ENCODE data around the gene SLITRK3. TPM values are rescaled to one million over a fixed set of nuclear protein-coding genes. Genes with fewer than 3 reads are reported as not detected.

The SLITRK3 gene
- total RNA-seq, 1 donor from 2014 or later = not detected

DNA sequence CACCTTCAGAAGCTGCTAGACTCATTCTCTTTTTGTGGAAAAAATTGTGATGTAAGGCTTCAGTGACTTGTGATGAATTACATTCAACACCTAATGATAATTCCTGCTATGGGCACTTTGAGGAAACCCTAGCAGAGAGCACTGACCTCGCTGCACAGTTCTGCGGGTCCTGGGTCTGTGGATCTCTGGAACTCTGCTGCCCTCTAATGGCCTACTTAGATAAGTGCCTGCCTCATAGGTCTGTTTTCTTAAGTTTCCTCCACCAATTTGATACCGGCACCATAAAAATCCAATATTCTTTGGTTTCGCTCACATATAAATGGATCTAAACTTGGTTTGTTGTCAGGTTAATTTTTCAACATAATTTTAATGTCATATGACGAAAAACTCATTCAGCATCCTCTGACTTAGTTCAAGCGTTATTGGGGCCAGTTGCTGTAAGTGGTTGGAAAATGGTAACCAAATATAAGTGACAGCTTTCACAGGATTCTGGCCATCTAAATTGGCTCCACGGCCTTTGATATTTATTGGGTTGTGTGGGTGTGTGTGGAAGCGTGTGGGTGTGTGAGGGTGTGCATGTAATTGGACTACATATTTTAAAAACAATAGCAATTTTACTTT lies 10.4 kb downstream of the SLITRK3 start:
- no peaks in the 10 kb centered on the region for H3K36me3 ChIP-seq (ENCODE audit: control insufficient read depth, insufficient read depth, low read length)
- H3K27me3 ChIP-seq (ENCODE audit: control insufficient read depth, insufficient read depth, low read length) = peaks cover 7% of the 10 kb centered on the region
- no peak overlapping the region for H3K4me3 ChIP-seq (ENCODE audit: low read depth, low read length)
- TF ChIP-seq, protein P1, sequence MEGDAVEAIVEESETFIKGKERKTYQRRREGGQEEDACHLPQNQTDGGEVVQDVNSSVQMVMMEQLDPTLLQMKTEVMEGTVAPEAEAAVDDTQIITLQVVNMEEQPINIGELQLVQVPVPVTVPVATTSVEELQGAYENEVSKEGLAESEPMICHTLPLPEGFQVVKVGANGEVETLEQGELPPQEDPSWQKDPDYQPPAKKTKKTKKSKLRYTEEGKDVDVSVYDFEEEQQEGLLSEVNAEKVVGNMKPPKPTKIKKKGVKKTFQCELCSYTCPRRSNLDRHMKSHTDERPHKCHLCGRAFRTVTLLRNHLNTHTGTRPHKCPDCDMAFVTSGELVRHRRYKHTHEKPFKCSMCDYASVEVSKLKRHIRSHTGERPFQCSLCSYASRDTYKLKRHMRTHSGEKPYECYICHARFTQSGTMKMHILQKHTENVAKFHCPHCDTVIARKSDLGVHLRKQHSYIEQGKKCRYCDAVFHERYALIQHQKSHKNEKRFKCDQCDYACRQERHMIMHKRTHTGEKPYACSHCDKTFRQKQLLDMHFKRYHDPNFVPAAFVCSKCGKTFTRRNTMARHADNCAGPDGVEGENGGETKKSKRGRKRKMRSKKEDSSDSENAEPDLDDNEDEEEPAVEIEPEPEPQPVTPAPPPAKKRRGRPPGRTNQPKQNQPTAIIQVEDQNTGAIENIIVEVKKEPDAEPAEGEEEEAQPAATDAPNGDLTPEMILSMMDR (IDR thresholded peaks at IDR 0.05; ENCODE audit: insufficient read depth, low read length, poor library complexity, severe bottlenecking) = peak; percentile 82
- no peak for DNase-seq (ENCODE audit: low read depth)

DNA sequence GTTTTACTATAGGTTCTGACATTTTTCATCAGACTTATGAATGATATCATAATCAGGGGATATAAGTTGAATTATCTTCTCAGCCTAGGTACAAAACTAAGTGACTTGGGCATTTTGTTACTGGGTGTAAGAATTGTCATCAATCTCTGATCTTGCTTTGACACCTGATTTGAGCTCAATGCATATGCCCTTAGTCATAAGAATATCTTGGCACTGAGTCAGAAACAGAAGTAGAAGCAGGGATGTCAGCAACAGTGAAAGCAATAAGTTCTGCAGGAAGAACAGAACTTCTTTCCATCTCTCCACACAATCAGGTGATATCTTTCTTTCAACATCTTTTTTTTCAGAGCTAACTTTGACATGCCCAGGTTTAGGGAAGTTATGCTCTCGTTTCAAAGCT lies 14.6 kb downstream of the SLITRK3 start:
- TF ChIP-seq, protein P1 (IDR thresholded peaks at IDR 0.05; ENCODE audit: insufficient read depth, low read length, poor library complexity, severe bottlenecking) = no peak
- H3K27me3 ChIP-seq (ENCODE audit: control insufficient read depth, insufficient read depth, low read length) = no peaks in the 10 kb centered on the region
- H3K4me3 ChIP-seq (ENCODE audit: low read depth, low read length) = no peak overlapping the region
- H3K36me3 ChIP-seq (ENCODE audit: control insufficient read depth, insufficient read depth, low read length) = no peaks in the 10 kb centered on the region
- peak; percentile 4 for DNase-seq (ENCODE audit: low read depth)

DNA sequence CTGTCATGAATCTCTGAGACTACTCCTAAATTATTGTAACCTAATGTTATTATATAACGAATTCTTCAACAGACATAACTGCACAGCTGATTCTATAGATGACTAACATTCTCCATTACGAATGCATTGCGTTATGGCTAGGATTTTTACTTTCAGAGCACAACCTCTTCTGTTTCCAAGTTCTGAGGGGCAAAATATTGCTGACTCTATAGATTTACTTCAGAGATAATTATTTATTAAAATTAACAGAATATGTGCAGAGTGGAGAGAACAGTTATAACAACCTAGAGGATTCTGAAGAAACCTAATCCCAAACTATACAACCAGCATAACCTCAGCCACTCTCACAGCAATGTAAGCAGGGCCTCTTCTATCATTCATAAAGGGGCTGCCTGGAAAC lies 25.9 kb downstream of the SLITRK3 start:
- no peak for DNase-seq (ENCODE audit: low read depth)
- H3K27me3 ChIP-seq (ENCODE audit: control insufficient read depth, insufficient read depth, low read length) = no peaks in the 10 kb centered on the region
- H3K36me3 ChIP-seq (ENCODE audit: control insufficient read depth, insufficient read depth, low read length) = no peaks in the 10 kb centered on the region
- H3K4me3 ChIP-seq (ENCODE audit: low read depth, low read length) = no peak overlapping the region
- TF ChIP-seq, protein P1 (IDR thresholded peaks at IDR 0.05; ENCODE audit: insufficient read depth, low read length, poor library complexity, severe bottlenecking) = no peak

DNA sequence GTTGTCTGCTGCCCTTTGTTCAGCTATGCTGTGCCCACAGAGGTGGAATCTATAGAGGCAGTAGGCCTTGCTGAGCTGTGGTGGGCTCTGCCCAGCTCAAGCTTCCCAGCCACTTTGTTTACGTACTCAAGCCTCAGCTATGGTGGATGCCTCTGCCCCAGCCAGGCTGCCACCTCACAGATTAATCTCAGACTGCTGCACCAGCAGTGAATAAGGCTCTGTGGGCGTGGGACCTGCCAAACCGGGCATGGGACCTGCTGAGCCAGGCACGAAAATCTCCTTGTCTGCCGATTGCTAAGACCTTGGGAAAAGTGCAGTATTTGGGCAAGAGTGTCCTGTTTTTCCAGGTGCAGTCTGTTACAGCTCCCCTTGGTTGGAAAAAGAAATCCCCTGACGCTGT lies 26.8 kb downstream of the SLITRK3 start:
- Histone ChIP-seq H3K4me3 (ENCODE audit: low read depth, low read length) (no peak overlapping the region), H3K27me3 (ENCODE audit: control insufficient read depth, insufficient read depth, low read length) (no peaks in the 10 kb centered on the region), H3K36me3 (ENCODE audit: control insufficient read depth, insufficient read depth, low read length) (no peaks in the 10 kb centered on the region)
- no peak for DNase-seq (ENCODE audit: low read depth)
- TF ChIP-seq, protein P1 (IDR thresholded peaks at IDR 0.05; ENCODE audit: insufficient read depth, low read length, poor library complexity, severe bottlenecking) = no peak

DNA sequence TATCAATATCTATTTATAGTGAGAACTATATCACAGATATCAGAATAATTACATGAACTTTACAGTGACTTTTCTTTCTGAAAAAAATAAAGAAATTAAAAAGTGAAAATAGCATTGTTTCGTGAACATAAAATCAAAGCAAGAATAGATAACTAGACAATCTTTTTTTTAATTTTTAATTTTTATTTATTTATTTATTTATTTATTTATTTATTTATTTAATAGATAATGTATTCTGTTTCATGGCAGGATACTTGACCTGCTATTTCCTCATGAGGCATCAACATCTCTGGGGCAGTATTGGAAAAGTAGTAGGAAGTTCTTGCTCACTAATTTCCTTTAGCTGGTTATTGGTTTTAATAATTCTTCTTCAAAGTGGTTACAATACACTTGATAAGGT lies 33.3 kb downstream of the SLITRK3 start:
- Histone ChIP-seq H3K27me3 (ENCODE audit: control insufficient read depth, insufficient read depth, low read length) (no peaks in the 10 kb centered on the region), H3K4me3 (ENCODE audit: low read depth, low read length) (no peak overlapping the region), H3K36me3 (ENCODE audit: control insufficient read depth, insufficient read depth, low read length) (no peaks in the 10 kb centered on the region)
- no peak for DNase-seq (ENCODE audit: low read depth)
- TF ChIP-seq, protein P1 (IDR thresholded peaks at IDR 0.05; ENCODE audit: insufficient read depth, low read length, poor library complexity, severe bottlenecking) = no peak
